CD4-positive, alpha-beta memory T cell (primary cell): ENCODE results near the gene RUVBL2. TPM values are rescaled to one million over a fixed set of nuclear protein-coding genes. Genes with fewer than 3 reads are reported as not detected.

ENCODE experiments used
- CTCF ChIA-PET: fragments of 350-600 bp; sonication (Branson Sonifier 250); formaldehyde crosslinking; loops from one replicate; lab custom pipeline; 2021; ENCODE audit warnings: inconsistent platforms; ENCODE audit not compliant: partially characterized antibody; lab: Charles Lee
- POLR2A ChIA-PET: fragments of 350-600 bp; sonication (Branson Sonifier 250); formaldehyde crosslinking; loops from one replicate; lab custom pipeline; 2021; ENCODE audit not compliant: partially characterized antibody; lab: Charles Lee
- DNase-seq, 5 donors: peaks; one replicate each; pipeline versions ENCODE4 v3.0.0 to v3.0.0-alpha.2; 2020 to 2022; ENCODE audit warnings: mixed read lengths in 1 of 5
- H3K27ac ChIP-seq: one replicate; pipeline ENCODE4 v1.7.0; 2013; ENCODE audit warnings: low read depth, low read length
- H3K27me3 ChIP-seq: 2 replicates; pipeline ENCODE4 v1.7.0; 2013; ENCODE audit warnings: mild to moderate bottlenecking, low read length, moderate library complexity; ENCODE audit not compliant: insufficient read depth
- H3K36me3 ChIP-seq: 2 replicates; pipeline ENCODE4 v1.7.0; 2013; ENCODE audit warnings: mild to moderate bottlenecking, low read length, moderate library complexity; ENCODE audit not compliant: insufficient read depth
- H3K4me1 ChIP-seq: 2 replicates; pipeline ENCODE4 v1.7.0; 2013; ENCODE audit warnings: mild to moderate bottlenecking, low read length, moderate library complexity; ENCODE audit not compliant: insufficient read depth
- H3K4me3 ChIP-seq, 2 donors: one replicate each; pipeline ENCODE4 v1.7.0; 2013; ENCODE audit warnings: low read length in 2 of 2, mild to moderate bottlenecking in 1 of 2
- H3K9me3 ChIP-seq, 2 donors: one replicate each; pipeline ENCODE4 v1.7.0; 2013; ENCODE audit warnings: low read length in 2 of 2, control low read depth in 1 of 2; ENCODE audit not compliant: control insufficient read depth in 1 of 2
- H3K27ac Mint-ChIP-seq, 7 donors: one replicate each; pipeline ENCODE4 v1.8.0; 2020 to 2021; ENCODE audit warnings: mixed read lengths in 7 of 7, mild to moderate bottlenecking in 6 of 7, inconsistent platforms in 3 of 7, moderate library complexity in 3 of 7
- H3K27me3 Mint-ChIP-seq, 2 donors: one replicate each; pipeline ENCODE4 v1.8.0; 2020 to 2021; ENCODE audit warnings: mixed read lengths in 2 of 2
- H3K36me3 Mint-ChIP-seq, 2 donors: one replicate each; pipeline ENCODE4 v1.8.0; 2020 to 2021; ENCODE audit warnings: mixed read lengths in 2 of 2, inconsistent platforms in 1 of 2, mild to moderate bottlenecking in 1 of 2
- H3K4me1 Mint-ChIP-seq, 4 donors: one replicate each; pipeline ENCODE4 v1.8.0; 2020 to 2021; ENCODE audit warnings: mixed read lengths in 4 of 4, mild to moderate bottlenecking in 1 of 4
- H3K4me3 Mint-ChIP-seq, 8 donors: one replicate each; pipeline ENCODE4 v1.8.0; 2020 to 2021; ENCODE audit warnings: mixed read lengths in 8 of 8, mild to moderate bottlenecking in 7 of 8, moderate library complexity in 6 of 8, inconsistent platforms in 3 of 8
- H3K9me3 Mint-ChIP-seq, 8 donors: one replicate each; pipeline ENCODE4 v1.8.0; 2020 to 2021; ENCODE audit warnings: mixed read lengths in 8 of 8, mild to moderate bottlenecking in 5 of 8, inconsistent platforms in 3 of 8, moderate library complexity in 1 of 8
- intact Hi-C: fragments of 100-400 bp; cut with micrococcal nuclease; formaldehyde crosslinking; loops from one replicate; pipeline ENCODE4 v1.15.1; 2023
- polyA plus RNA-seq, 2 donors: library from polyadenylated mRNA; unstranded; fragments of 300-500 nt; fragmentation: Illumina TruSeq; gene quantifications; one replicate each; pipeline ENCODE4 v1.2.3, GENCODE V29; 2021
- total RNA-seq, 2 experiments: library from RNA; stranded (reverse); gene quantifications; one replicate each; pipeline ENCODE4 v1.2.3, GENCODE V29; 2021

RUVBL2 gene
- total and polyA plus RNA-seq, 4 experiments from 2014 or later: 27.9 to 51.9 (median 38.6) TPM

GRCh38 chr19:48967346-48968178 is 26.1 kb upstream of the RUVBL2 start:
- Histone ChIP-seq H3K4me1 (peaks cover 41% of the 10 kb centered on the region), H3K9me3 (no peaks in the 10 kb centered on the region), H3K27ac (no peak overlapping the region), H3K4me3 (no peak overlapping the region), H3K36me3 (peaks cover 17% of the 10 kb centered on the region), H3K27me3 (no peaks in the 10 kb centered on the region)
- H3K4me1 Mint-ChIP-seq: peaks cover 28 to 55% (median 40%) of the 10 kb centered on the region in 4 donors
- ChIA-PET POLR2A (interaction anchor here (0.8 to 5.6 kb wide), 15 partner anchors 8 to 179 kb away, joined by 3 to 134 read pairs (median 5); partner anchors contain the start of genes BAX, GYS1, NUCB1 and PPP1R15A), CTCF (interaction anchor here (0.8 to 5.4 kb wide), 7 partner anchors 26 to 180 kb away, joined by 4 to 50 read pairs (median 8); partner anchors contain the start of genes GYS1, HSD17B14 and RUVBL2)
- no peaks in the 10 kb centered on the region for H3K27me3 Mint-ChIP-seq
- H3K36me3 Mint-ChIP-seq: peaks cover 19 to 39% of the 10 kb centered on the region in 2 donors
- no peaks in the 10 kb centered on the region for H3K9me3 Mint-ChIP-seq
- H3K27ac Mint-ChIP-seq: peak overlapping the region in 2 of 7 donors; percentile 69 to 98
- intact Hi-C loops: loop anchor here (5.0 kb wide), 1 partner anchor 320 kb away; the partner anchor contains the start of gene CA11
- DNase-seq: no peak
- H3K4me3 Mint-ChIP-seq: peak overlapping the region in 5 of 8 donors; percentile 1 to 46 (median 17)

- Histone ChIP-seq H3K27ac (no peak overlapping the region), H3K4me1 (peaks cover 35% of the 10 kb centered on the region), H3K4me3 (no peak overlapping the region), H3K27me3 (no peaks in the 10 kb centered on the region), H3K9me3 (no peaks in the 10 kb centered on the region), H3K36me3 (peaks cover 17% of the 10 kb centered on the region)
- POLR2A ChIA-PET: interaction anchor here (0.8 to 5.6 kb wide), 13 partner anchors 8 to 179 kb away, joined by 3 to 134 read pairs (median 5); partner anchors contain the start of genes BAX, GYS1, PPP1R15A and RUVBL2
- Mint-ChIP-seq H3K27ac (peak overlapping the region in 4 of 7 donors; percentile 2 to 98 (median 56)), H3K36me3 (peaks cover 23 to 43% of the 10 kb centered on the region in 2 donors), H3K27me3 (no peaks in the 10 kb centered on the region), H3K4me3 (peak overlapping the region in 4 of 8 donors; percentile 1 to 46 (median 20)), H3K9me3 (no peaks in the 10 kb centered on the region), H3K4me1 (peaks cover 25 to 49% (median 34%) of the 10 kb centered on the region in 4 donors)
- DNase-seq: no peak
- CTCF ChIA-PET: interaction anchor here (1.6 to 5.4 kb wide), 4 partner anchors 125 to 180 kb away, joined by 4 to 50 read pairs (median 8); no protein-coding TSS in a partner anchor
- intact Hi-C loops: loop anchor here (5.0 kb wide), 1 partner anchor 321 kb away; the partner anchor contains the start of gene CA11
Observed at GRCh38 chr19:48968179-48968661, 25.5 kb upstream of the RUVBL2 start.

GRCh38 chr19:48968813-48969218 is 24.9 kb upstream of the RUVBL2 start:
- Mint-ChIP-seq H3K27me3 (no peaks in the 10 kb centered on the region), H3K9me3 (no peaks in the 10 kb centered on the region), H3K36me3 (peaks cover 23 to 46% of the 10 kb centered on the region in 2 donors), H3K4me3 (no peak overlapping the region), H3K4me1 (peaks cover 22 to 43% (median 30%) of the 10 kb centered on the region in 4 donors), H3K27ac (no peak overlapping the region)
- peaks cover 19% of the 10 kb centered on the region for H3K36me3 ChIP-seq
- no peak for DNase-seq
- intact Hi-C loops: loop anchor here (5.0 kb wide), 1 partner anchor 322 kb away; the partner anchor contains the start of gene CA11
- peaks cover 29% of the 10 kb centered on the region for H3K4me1 ChIP-seq
- no peak overlapping the region for H3K4me3 ChIP-seq
- POLR2A ChIA-PET: interaction anchor here (2.0 to 5.6 kb wide), 3 partner anchors 8 to 24 kb away, joined by 5 to 68 read pairs (median 47); partner anchors contain the start of genes GYS1 and RUVBL2
- no peak overlapping the region for H3K27ac ChIP-seq
- CTCF ChIA-PET: interaction anchor here (1.0 to 5.7 kb wide), 3 partner anchors 94 to 176 kb away, joined by 3 to 71 read pairs (median 50); no protein-coding TSS in a partner anchor
- no peaks in the 10 kb centered on the region for H3K9me3 ChIP-seq
- H3K27me3 ChIP-seq: no peaks in the 10 kb centered on the region

- H3K4me1 ChIP-seq: peaks cover 22% of the 10 kb centered on the region
- intact Hi-C loops: loop anchor here (5.0 kb wide), 1 partner anchor 322 kb away; the partner anchor contains the start of gene CA11
- Mint-ChIP-seq H3K27ac (no peak overlapping the region), H3K27me3 (no peaks in the 10 kb centered on the region), H3K9me3 (no peaks in the 10 kb centered on the region), H3K36me3 (peaks cover 23 to 49% of the 10 kb centered on the region in 2 donors), H3K4me3 (no peak overlapping the region), H3K4me1 (peaks cover 15 to 36% (median 25%) of the 10 kb centered on the region in 4 donors)
- H3K9me3 ChIP-seq: no peaks in the 10 kb centered on the region
- H3K36me3 ChIP-seq: peaks cover 26% of the 10 kb centered on the region
- H3K4me3 ChIP-seq: no peak overlapping the region
- POLR2A ChIA-PET: interaction anchor here (0.5 to 1.7 kb wide), 5 partner anchors 23 to 255 kb away, joined by 3 to 12 read pairs (median 7); partner anchors contain the start of genes GYS1, PPP1R15A and RUVBL2
- H3K27ac ChIP-seq: no peak overlapping the region
- CTCF ChIA-PET: interaction anchor here (0.8 to 5.7 kb wide), 16 partner anchors 10 to 177 kb away, joined by 3 to 71 read pairs (median 4); partner anchors contain the start of genes GYS1, HSD17B14 and RUVBL2
- no peaks in the 10 kb centered on the region for H3K27me3 ChIP-seq
- no peak for DNase-seq
Observed at GRCh38 chr19:48969276-48970138, 24.2 kb upstream of the RUVBL2 start.

- ChIA-PET POLR2A (interaction anchor here (0.5 to 1.7 kb wide), 15 partner anchors 8 to 325 kb away, joined by 3 to 12 read pairs (median 4); partner anchors contain the start of genes BAX, CA11, GYS1 and HSD17B14), CTCF (interaction anchor here (0.6 to 5.7 kb wide), 32 partner anchors 8 to 606 kb away, joined by 3 to 71 read pairs (median 4); partner anchors contain the start of genes GYS1, HSD17B14, NUCB1 and RUVBL2)
- Histone ChIP-seq H3K27ac (no peak overlapping the region), H3K36me3 (peaks cover 26% of the 10 kb centered on the region), H3K27me3 (no peaks in the 10 kb centered on the region), H3K4me3 (no peak overlapping the region), H3K9me3 (no peaks in the 10 kb centered on the region), H3K4me1 (peaks cover 20% of the 10 kb centered on the region)
- H3K9me3 Mint-ChIP-seq: no peaks in the 10 kb centered on the region
- H3K27me3 Mint-ChIP-seq: no peaks in the 10 kb centered on the region
- H3K4me3 Mint-ChIP-seq: no peak overlapping the region
- peaks cover 13 to 28% (median 21%) of the 10 kb centered on the region in 4 donors for H3K4me1 Mint-ChIP-seq
- intact Hi-C loops: no loop called here
- peaks cover 23 to 46% of the 10 kb centered on the region in 2 donors for H3K36me3 Mint-ChIP-seq
- H3K27ac Mint-ChIP-seq: peak overlapping the region in 1 of 7 donors; percentile 48
- no peak for DNase-seq
Observed at GRCh38 chr19:48970139-48970766, 23.4 kb upstream of the RUVBL2 start.
